ENCODE measurements around the gene POLR2I. TPM values are rescaled to one million over a fixed set of nuclear protein-coding genes. Genes with fewer than 3 reads are reported as not detected.
A peak's percentile ranks its signal among the peaks of the same experiment; 100 is the strongest.
"Not testable (repeated sequence)": the region's sequence is repeated elsewhere in the genome, so short reads cannot be mapped to it uniquely, and the experiment has no call there.

POLR2I gene
- total and polyA plus RNA-seq, 2 experiments from 2014 or later: 64.5 to 229 TPM

DNA sequence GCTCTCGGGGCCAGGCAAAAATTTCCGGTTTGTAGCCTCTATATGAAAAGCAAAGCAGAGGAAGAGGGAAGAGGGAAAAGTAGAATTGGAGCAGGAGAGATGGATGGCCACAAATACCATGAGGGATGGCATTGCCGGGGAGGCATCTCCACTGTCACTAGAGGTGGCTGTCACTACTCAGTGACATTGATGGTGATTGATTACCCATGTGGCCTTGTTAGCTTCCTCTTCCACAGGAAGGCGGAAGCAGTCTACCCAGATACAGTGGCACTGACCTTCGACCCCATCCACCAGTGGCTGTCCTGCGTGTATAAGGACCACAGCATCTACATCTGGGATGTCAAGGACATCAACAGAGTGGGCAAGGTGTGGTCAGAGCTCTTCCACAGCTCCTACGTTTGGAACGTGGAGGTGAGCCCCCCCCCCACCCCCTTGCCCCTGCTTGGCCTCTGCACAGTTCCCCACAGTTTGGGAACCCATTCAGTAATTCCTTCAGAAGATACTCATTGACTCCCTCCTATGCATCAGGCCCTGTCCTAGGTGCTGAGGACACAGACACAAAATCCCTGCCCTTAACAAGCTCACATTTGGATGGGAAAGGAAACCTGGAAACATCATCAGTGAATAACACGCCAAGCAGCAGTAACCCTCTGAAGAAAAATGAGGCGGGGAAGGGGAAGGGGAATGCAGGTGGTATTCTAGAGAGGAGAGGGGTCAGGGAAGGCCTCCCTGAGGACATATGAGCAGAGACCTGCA lies 41.4 kb downstream of the POLR2I start:
- TF ChIP-seq, protein P1, sequence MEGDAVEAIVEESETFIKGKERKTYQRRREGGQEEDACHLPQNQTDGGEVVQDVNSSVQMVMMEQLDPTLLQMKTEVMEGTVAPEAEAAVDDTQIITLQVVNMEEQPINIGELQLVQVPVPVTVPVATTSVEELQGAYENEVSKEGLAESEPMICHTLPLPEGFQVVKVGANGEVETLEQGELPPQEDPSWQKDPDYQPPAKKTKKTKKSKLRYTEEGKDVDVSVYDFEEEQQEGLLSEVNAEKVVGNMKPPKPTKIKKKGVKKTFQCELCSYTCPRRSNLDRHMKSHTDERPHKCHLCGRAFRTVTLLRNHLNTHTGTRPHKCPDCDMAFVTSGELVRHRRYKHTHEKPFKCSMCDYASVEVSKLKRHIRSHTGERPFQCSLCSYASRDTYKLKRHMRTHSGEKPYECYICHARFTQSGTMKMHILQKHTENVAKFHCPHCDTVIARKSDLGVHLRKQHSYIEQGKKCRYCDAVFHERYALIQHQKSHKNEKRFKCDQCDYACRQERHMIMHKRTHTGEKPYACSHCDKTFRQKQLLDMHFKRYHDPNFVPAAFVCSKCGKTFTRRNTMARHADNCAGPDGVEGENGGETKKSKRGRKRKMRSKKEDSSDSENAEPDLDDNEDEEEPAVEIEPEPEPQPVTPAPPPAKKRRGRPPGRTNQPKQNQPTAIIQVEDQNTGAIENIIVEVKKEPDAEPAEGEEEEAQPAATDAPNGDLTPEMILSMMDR (IDR thresholded peaks at IDR 0.05; ENCODE audit: low read depth, low read length): no peak
- DNase-seq (ENCODE audit: low read depth in 1 of 2, low spot score in 1 of 2): no peak
- Histone ChIP-seq H3K27ac (no peak overlapping the region), H3K9me3 (ENCODE audit: low read depth) (no peaks in the 10 kb centered on the region), H3K27me3 (no peaks in the 10 kb centered on the region), H3K36me3 (no peaks in the 10 kb centered on the region), H3K4me1 (ENCODE audit: low read depth) (peaks cover 5% of the 10 kb centered on the region), H3K4me3 (no peak overlapping the region)

DNA sequence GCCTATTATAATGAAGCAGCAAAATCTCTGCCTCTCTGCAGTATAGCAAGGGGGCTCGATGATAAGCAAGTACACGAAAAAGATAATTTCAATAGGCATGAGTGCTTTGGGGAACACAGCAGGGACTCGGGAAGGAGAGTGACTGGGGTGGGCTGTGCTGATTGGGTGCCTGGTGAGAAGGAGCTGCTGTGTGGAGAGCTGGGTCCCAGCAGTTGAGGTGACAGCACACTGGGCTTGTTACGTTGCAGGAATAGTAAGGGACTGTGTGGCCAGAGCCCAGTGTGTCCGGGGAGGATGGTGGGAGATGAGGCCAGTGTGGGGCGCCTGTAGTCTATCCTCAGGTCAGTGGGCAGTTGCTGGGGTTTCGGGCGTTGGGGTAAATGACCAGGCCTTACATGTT lies 42.6 kb downstream of the POLR2I start:
- TF ChIP-seq, protein P1 (IDR thresholded peaks at IDR 0.05; ENCODE audit: low read depth, low read length): no peak
- DNase-seq (ENCODE audit: low read depth in 1 of 2, low spot score in 1 of 2): peak in 1 of 2 donors; percentile 72
- Histone ChIP-seq H3K27ac (no peak overlapping the region), H3K4me3 (no peak overlapping the region), H3K27me3 (no peaks in the 10 kb centered on the region), H3K9me3 (ENCODE audit: low read depth) (no peaks in the 10 kb centered on the region), H3K4me1 (ENCODE audit: low read depth) (peaks cover 5% of the 10 kb centered on the region), H3K36me3 (no peaks in the 10 kb centered on the region)

DNA sequence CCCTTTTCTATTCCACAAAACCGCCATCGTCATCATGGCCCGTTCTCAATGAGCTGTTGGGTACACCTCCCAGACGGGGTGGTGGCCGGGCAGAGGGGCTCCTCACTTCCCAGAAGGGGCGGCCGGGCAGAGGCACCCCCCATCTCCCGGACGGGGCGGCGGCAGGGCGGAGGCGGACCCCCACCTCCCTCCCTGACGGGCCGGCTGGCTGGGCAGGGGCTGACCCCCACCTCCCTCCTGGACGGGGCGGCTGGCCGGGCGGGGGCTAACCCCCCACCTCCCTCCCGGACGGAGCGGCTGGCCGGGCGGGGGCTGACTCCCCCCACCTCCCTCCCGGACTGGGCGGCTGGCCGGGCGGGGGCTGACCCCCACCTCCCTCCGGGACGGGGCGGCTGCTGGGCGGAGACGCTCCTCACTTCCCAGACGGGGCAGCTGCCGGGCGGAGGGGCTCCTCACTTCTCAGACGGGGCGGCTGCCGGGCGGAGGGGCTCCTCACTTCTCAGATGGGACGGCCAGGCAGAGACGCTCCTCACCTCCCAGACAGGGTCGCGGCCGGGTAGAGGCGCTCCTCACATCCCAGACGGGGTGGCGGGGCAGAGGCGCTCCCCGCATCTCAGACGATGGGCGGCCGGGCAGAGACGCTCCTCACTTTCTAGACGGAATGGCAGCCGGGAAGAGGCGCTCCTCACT lies 45.7 kb downstream of the POLR2I start:
- H3K9me3 ChIP-seq (ENCODE audit: low read depth); DNase-seq (ENCODE audit: low read depth in 1 of 2, low spot score in 1 of 2); H3K4me3 ChIP-seq; H3K27ac ChIP-seq; H3K36me3 ChIP-seq; H3K27me3 ChIP-seq; H3K4me1 ChIP-seq (ENCODE audit: low read depth): not testable (repeated sequence)

DNA sequence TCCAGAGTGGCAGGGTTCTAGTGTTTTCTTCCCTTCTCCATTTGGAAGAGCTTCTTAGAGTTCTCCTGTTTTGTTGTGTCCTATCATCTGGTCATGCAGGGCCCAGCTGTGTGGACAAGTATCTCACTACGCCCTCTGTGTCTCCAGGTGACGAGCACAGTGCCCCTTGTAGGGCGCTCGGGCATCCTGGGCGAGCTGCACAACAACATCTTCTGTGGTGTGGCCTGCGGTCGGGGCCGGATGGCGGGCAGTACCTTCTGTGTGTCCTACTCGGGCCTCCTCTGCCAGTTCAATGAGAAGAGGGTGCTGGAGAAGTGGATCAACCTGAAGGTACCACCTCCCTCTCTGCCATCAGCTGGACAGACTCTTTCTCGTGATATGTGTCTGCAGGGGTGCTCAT lies 47.0 kb downstream of the POLR2I start:
- TF ChIP-seq, protein P1 (IDR thresholded peaks at IDR 0.05; ENCODE audit: low read depth, low read length): no peak
- Histone ChIP-seq H3K4me3 (no peak overlapping the region), H3K4me1 (ENCODE audit: low read depth) (peaks cover 5% of the 10 kb centered on the region), H3K9me3 (ENCODE audit: low read depth) (no peaks in the 10 kb centered on the region), H3K27ac (no peak overlapping the region), H3K36me3 (no peaks in the 10 kb centered on the region), H3K27me3 (no peaks in the 10 kb centered on the region)
- no peak for DNase-seq (ENCODE audit: low read depth in 1 of 2, low spot score in 1 of 2)

DNA sequence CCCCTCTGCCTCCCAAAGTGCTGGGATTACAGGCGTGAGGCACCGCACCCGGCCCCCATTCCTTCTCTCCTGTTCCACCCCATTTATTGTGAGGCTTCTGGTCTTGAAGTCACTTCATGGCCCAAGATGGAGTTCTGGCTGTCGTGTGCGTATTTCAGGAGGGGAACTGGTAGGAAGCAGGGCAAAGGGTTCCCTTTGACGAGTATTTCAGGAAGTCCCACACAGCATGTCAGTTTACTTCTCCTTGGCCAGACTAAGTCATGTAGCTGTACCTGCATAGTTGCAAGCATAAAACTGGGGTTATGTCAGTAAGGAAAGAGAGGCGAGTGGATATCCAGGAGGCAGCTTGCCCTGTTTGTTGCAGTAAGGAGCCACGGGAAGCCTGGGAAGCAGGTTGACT lies 49.8 kb downstream of the POLR2I start:
- Histone ChIP-seq H3K27me3 (no peaks in the 10 kb centered on the region), H3K4me3 (no peak overlapping the region), H3K36me3 (no peaks in the 10 kb centered on the region), H3K27ac (no peak overlapping the region), H3K4me1 (ENCODE audit: low read depth) (no peaks in the 10 kb centered on the region), H3K9me3 (ENCODE audit: low read depth) (no peaks in the 10 kb centered on the region)
- TF ChIP-seq, protein P1 (IDR thresholded peaks at IDR 0.05; ENCODE audit: low read depth, low read length): no peak
- no peak for DNase-seq (ENCODE audit: low read depth in 1 of 2, low spot score in 1 of 2)

Other genes with a start within 250 kb of the POLR2I start
- gene APLP1, start 246.3 kb downstream of the POLR2I start, total RNA-seq: 126 and 134 TPM in 2 replicates
- gene APLP1, start 246.3 kb downstream of the POLR2I start, polyA plus RNA-seq: 117 and 157 TPM in 2 replicates
- 3.7 and 5.1 TPM in 2 replicates for gene NFKBID, start 214.3 kb downstream of the POLR2I start, total RNA-seq
- gene NFKBID, start 214.3 kb downstream of the POLR2I start, polyA plus RNA-seq: 6.4 and 8.5 TPM in 2 replicates
- 2.5 TPM in 1 of 2 replicates, not detected in the other for gene HCST, start 212.3 kb downstream of the POLR2I start, total RNA-seq
- gene HCST, start 212.3 kb downstream of the POLR2I start, polyA plus RNA-seq: 2.1 and 2.4 TPM in 2 replicates
- 2.9 TPM in 1 of 2 replicates, not detected in the other for gene TYROBP, start 206.6 kb downstream of the POLR2I start, total RNA-seq
- 0.79 TPM in 1 of 2 replicates, not detected in the other for gene TYROBP, start 206.6 kb downstream of the POLR2I start, polyA plus RNA-seq
- gene LRFN3, start 178.5 kb downstream of the POLR2I start, total RNA-seq: 13.4 and 14.3 TPM in 2 replicates
- 10.3 and 16.0 TPM in 2 replicates for gene LRFN3, start 178.5 kb downstream of the POLR2I start, polyA plus RNA-seq
- gene SDHAF1, start 119.7 kb downstream of the POLR2I start, total RNA-seq: 49.6 and 58.0 TPM in 2 replicates
- 31.9 and 36.2 TPM in 2 replicates for gene SDHAF1, start 119.7 kb downstream of the POLR2I start, polyA plus RNA-seq
- 6.2 and 6.3 TPM in 2 replicates for gene SYNE4, start 106.1 kb downstream of the POLR2I start, total RNA-seq
- 8.7 and 11.4 TPM in 2 replicates for gene SYNE4, start 106.1 kb downstream of the POLR2I start, polyA plus RNA-seq
- 52.2 and 79.0 TPM in 2 replicates for gene ALKBH6, start 100.7 kb downstream of the POLR2I start, total RNA-seq
- 39.6 and 66.9 TPM in 2 replicates for gene ALKBH6, start 100.7 kb downstream of the POLR2I start, polyA plus RNA-seq
- gene CLIP3, start 82.0 kb downstream of the POLR2I start, total RNA-seq: 7.1 and 10.9 TPM in 2 replicates
- gene CLIP3, start 82.0 kb downstream of the POLR2I start, polyA plus RNA-seq: 18.9 and 26.4 TPM in 2 replicates
- 18.9 and 37.0 TPM in 2 replicates for gene THAP8, start 60.6 kb downstream of the POLR2I start, total RNA-seq
- gene THAP8, start 60.6 kb downstream of the POLR2I start, polyA plus RNA-seq: 24.8 and 32.5 TPM in 2 replicates
- gene WDR62, start 60.0 kb downstream of the POLR2I start, total RNA-seq: 3.9 and 13.4 TPM in 2 replicates
- 2.1 and 9.1 TPM in 2 replicates for gene WDR62, start 60.0 kb downstream of the POLR2I start, polyA plus RNA-seq
- gene OVOL3, start 3.7 kb downstream of the POLR2I start, total RNA-seq: not detected in 2 replicates
- gene OVOL3, start 3.7 kb downstream of the POLR2I start, polyA plus RNA-seq: 0.36 TPM in 1 of 2 replicates, not detected in the other
- 177 and 261 TPM in 2 replicates for gene TBCB, start 593 bp upstream of the POLR2I start, total RNA-seq
- gene TBCB, start 593 bp upstream of the POLR2I start, polyA plus RNA-seq: 202 and 268 TPM in 2 replicates
- gene CAPNS1, start 25.2 kb upstream of the POLR2I start, total RNA-seq: 198 and 384 TPM in 2 replicates
- gene CAPNS1, start 25.2 kb upstream of the POLR2I start, polyA plus RNA-seq: 294 and 413 TPM in 2 replicates
- gene COX7A1, start 37.6 kb upstream of the POLR2I start, total RNA-seq: 1.2 TPM in 1 of 2 replicates, not detected in the other
- 1.4 and 6.5 TPM in 2 replicates for gene COX7A1, start 37.6 kb upstream of the POLR2I start, polyA plus RNA-seq
- gene ZNF565, start 99.8 kb upstream of the POLR2I start, total RNA-seq: 1.2 and 2.5 TPM in 2 replicates
- 3.8 and 4.4 TPM in 2 replicates for gene ZNF565, start 99.8 kb upstream of the POLR2I start, polyA plus RNA-seq
- 57.4 and 83.4 TPM in 2 replicates for gene ZNF146, start 100.2 kb upstream of the POLR2I start, total RNA-seq
- 39.8 and 57.0 TPM in 2 replicates for gene ZNF146, start 100.2 kb upstream of the POLR2I start, polyA plus RNA-seq

Data from cardiac muscle cell (in vitro differentiated cells and primary cell).